Nephron (organoid): Measurements from ENCODE around the gene CCDC32.

Source experiments
- H3K27ac Mint-ChIP-seq, 3 experiments: 2 replicates each; pipeline ENCODE4 v1.8.0; 2020; ENCODE audit warnings: mixed read lengths in 3 of 3, mild to moderate bottlenecking in 2 of 3, moderate library complexity in 1 of 3
- H3K27me3 Mint-ChIP-seq: 2 replicates; pipeline ENCODE4 v1.8.0; 2021; ENCODE audit warnings: low read depth, mild to moderate bottlenecking, moderate library complexity, mixed read lengths
- H3K36me3 Mint-ChIP-seq: 2 replicates; pipeline ENCODE4 v1.8.0; 2020; ENCODE audit warnings: low read depth, mixed read lengths
- H3K4me1 Mint-ChIP-seq: 2 replicates; pipeline ENCODE4 v1.8.0; 2020; ENCODE audit warnings: mixed read lengths
- H3K4me3 Mint-ChIP-seq, 3 experiments: 2 replicates each; pipeline ENCODE4 v1.8.0; 2020; ENCODE audit warnings: mild to moderate bottlenecking in 3 of 3, mixed read lengths in 3 of 3, moderate library complexity in 2 of 3
- H3K9me3 Mint-ChIP-seq: 2 replicates; pipeline ENCODE4 v1.8.0; 2020; ENCODE audit warnings: mixed read lengths
- CTCF ChIP-seq, 3 experiments: fragments of 200-600 bp; sonication (generic); IDR thresholded peaks; one replicate each; pipeline ENCODE4 v1.5.0; 2021; ENCODE audit warnings: antibody characterized with exemption in 3 of 3; ENCODE audit not compliant: unreplicated experiment in 3 of 3

The CCDC32 gene

GRCh38 chr15:40510201-40510600 is 54.6 kb downstream of the CCDC32 start:
- Mint-ChIP-seq H3K9me3 (no peaks in the 10 kb centered on the region), H3K27me3 (peaks cover 24% of the 10 kb centered on the region), H3K4me3 (peak overlapping the region; percentile 60 to 78 (median 69)), H3K36me3 (no peaks in the 10 kb centered on the region), H3K4me1 (peaks cover 29% of the 10 kb centered on the region), H3K27ac (no peak overlapping the region)
- TF ChIP-seq CTCF (IDR thresholded peaks at IDR 0.05; ENCODE audit: unreplicated experiment in 3 of 3) = no peak

GRCh38 chr15:40508216-40508615 is 56.6 kb downstream of the CCDC32 start:
- Mint-ChIP-seq H3K36me3 (no peaks in the 10 kb centered on the region), H3K27me3 (peaks cover 24% of the 10 kb centered on the region), H3K4me3 (no peak overlapping the region), H3K9me3 (no peaks in the 10 kb centered on the region), H3K27ac (peak overlapping the region in 1 of 3 experiments; percentile 51), H3K4me1 (peaks cover 29% of the 10 kb centered on the region)
- no peak for TF ChIP-seq CTCF (IDR thresholded peaks at IDR 0.05; ENCODE audit: unreplicated experiment in 3 of 3)

- TF ChIP-seq CTCF (IDR thresholded peaks at IDR 0.05; ENCODE audit: unreplicated experiment in 3 of 3) = peak; percentile 62 to 78 (median 70)
- Mint-ChIP-seq H3K4me3 (peak overlapping the region; percentile 41 to 64 (median 64)), H3K27ac (peak overlapping the region; percentile 79 to 90 (median 80)), H3K36me3 (no peaks in the 10 kb centered on the region), H3K4me1 (peaks cover 23% of the 10 kb centered on the region), H3K27me3 (peaks cover 19% of the 10 kb centered on the region), H3K9me3 (no peaks in the 10 kb centered on the region)
These were observed 57.8 kb downstream of the CCDC32 start for GRCh38 chr15:40506964-40507571.
